ENCODE measurements around the gene ASPM. TPM values are rescaled to one million over a fixed set of nuclear protein-coding genes. Genes with fewer than 3 reads are reported as not detected.

The ASPM gene
- total RNA-seq, 1 donor from 2014 or later = 49.2 TPM

Other genes with a start within 250 kb of the ASPM start
- gene CFHR2, start 202.9 kb downstream of the ASPM start, total RNA-seq = not detected in 2 replicates
- gene CFHR5, start 169.1 kb downstream of the ASPM start, total RNA-seq = not detected in 2 replicates
- gene F13B, start 79.4 kb downstream of the ASPM start, total RNA-seq = not detected in 2 replicates
- gene ZBTB41, start 54.6 kb upstream of the ASPM start, total RNA-seq = 6.1 and 6.4 TPM in 2 replicates
- not detected in 2 replicates for gene CRB1, start 121.6 kb upstream of the ASPM start, total RNA-seq

Measured in T-helper 1 cell treated with Interleukin-12 subunit alpha and Interleukin-12 subunit beta and Interleukin-4 antibody, amounts not matched to agents 30 ng/mL and 1 ng/mL, for 36 hours (primary cell).